A549 (cell line): Measurements from ENCODE around the gene PARD6G. TPM values are rescaled to one million over a fixed set of nuclear protein-coding genes. Genes with fewer than 3 reads are reported as not detected.

Experiments
- ATAC-seq, 2 experiments: fragments of 200-7000 bp in 1 of 2; fragments of >200 bp in 1 of 2; cut with Nextera tagmentation in 1 of 2; cut with Tn5 transposase in 1 of 2; 3 replicates each; pipeline versions ENCODE4 v1.8.0 to v1.9.1; 2018 to 2020; ENCODE audit warnings: mild to moderate bottlenecking in 1 of 2, moderate library complexity in 1 of 2
- CTCF ChIA-PET: fragments of 300-600 bp; sonication (Branson Sonifier 250); formaldehyde crosslinking; extraction: SDS; loops from one replicate; lab custom pipeline; 2021; ENCODE audit warnings: antibody characterized with exemption, inconsistent platforms; lab: Yijun Ruan, JAX
- POLR2A ChIA-PET: fragments of 350-600 bp; formaldehyde crosslinking; extraction: SDS; loops from one replicate; lab custom pipeline; 2021; ENCODE audit warnings: antibody characterized with exemption, inconsistent platforms; lab: Yijun Ruan, JAX
- DNase-seq, 2 experiments: peaks; one replicate each; pipeline versions ENCODE4 v3.0.0 to v3.0.0-alpha.2; 2011 to 2016; ENCODE audit warnings: low read depth in 1 of 2, low spot score in 1 of 2
- FAIRE-seq: peaks from 2 replicates; lab custom pipeline; 2011; peaks lifted over from hg19 to GRCh38; lab: Jason Lieb, UNC
- H3K27ac ChIP-seq, 2 experiments: fragments of >200 bp; sonication (Bioruptor Twin); formaldehyde crosslinking; 3 replicates each; pipeline ENCODE4 v1.5.1; 2016 to 2017
- H3K4me1 ChIP-seq: fragments of >200 bp; sonication (Bioruptor Twin); formaldehyde crosslinking; 3 replicates; pipeline ENCODE4 v1.6.1; 2016
- H3K4me2 ChIP-seq: fragments of >200 bp; sonication (Bioruptor Twin); formaldehyde crosslinking; 3 replicates; pipeline ENCODE4 v1.6.1; 2016
- H3K4me3 ChIP-seq: fragments of >200 bp; sonication (Bioruptor Twin); formaldehyde crosslinking; 3 replicates; pipeline ENCODE4 v1.5.1; 2016
- H3K9me3 ChIP-seq: fragments of >200 bp; sonication (Bioruptor Twin); formaldehyde crosslinking; 3 replicates; pipeline ENCODE4 v1.6.1; 2016
- BHLHE40 ChIP-seq: IDR thresholded peaks from 2 replicates; pipeline ENCODE4 v1.6.1; 2012; ENCODE audit warnings: low read depth, low read length, inconsistent platforms
- CBX2 ChIP-seq: fragments of 200-600 bp; sonication (generic); IDR thresholded peaks from 2 replicates; pipeline ENCODE4 v1.6.1; 2016; ENCODE audit warnings: low read depth, mild to moderate bottlenecking, borderline replicate concordance
- CHD2 ChIP-seq: fragments of 150-350 bp; IDR thresholded peaks from 2 replicates; pipeline ENCODE4 v1.6.1; 2014; ENCODE audit warnings: low read length; ENCODE audit not compliant: partially characterized antibody
- CTCF ChIP-seq: fragments of >200 bp; sonication (Bioruptor Twin); formaldehyde crosslinking; IDR thresholded peaks from 3 replicates; pipeline ENCODE4 v1.5.1; 2016
- ESRRA ChIP-seq: fragments of 150-350 bp; IDR thresholded peaks from 2 replicates; pipeline ENCODE4 v1.6.1; 2014; ENCODE audit warnings: mild to moderate bottlenecking, low read length, borderline replicate concordance
- FOXS1 ChIP-seq: fragments of 250-450 bp; sonication (Bioruptor Pico); IDR thresholded peaks from 2 replicates; pipeline ENCODE4 v1.5.0; 2020; ENCODE audit warnings: mild to moderate bottlenecking, moderate library complexity
- HEYL ChIP-seq: fragments of 250-450 bp; sonication (Bioruptor Pico); IDR thresholded peaks from 2 replicates; pipeline ENCODE4 v1.8.0; 2021; ENCODE audit warnings: mild to moderate bottlenecking, moderate library complexity
- HMGXB4 ChIP-seq: fragments of 250-450 bp; sonication (Bioruptor Pico); IDR thresholded peaks from 2 replicates; pipeline ENCODE4 v1.5.0; 2021; ENCODE audit warnings: mild to moderate bottlenecking, moderate library complexity, borderline replicate concordance
- HOXA7 ChIP-seq: fragments of 250-450 bp; sonication (Bioruptor Pico); IDR thresholded peaks from 2 replicates; pipeline ENCODE4 v1.5.0; 2020; ENCODE audit warnings: mild to moderate bottlenecking, moderate library complexity
- KDM5A ChIP-seq: fragments of 200-600 bp; sonication (generic); IDR thresholded peaks from 2 replicates; pipeline ENCODE4 v1.6.1; 2016; ENCODE audit warnings: antibody characterized with exemption, mild to moderate bottlenecking
- MYC ChIP-seq: IDR thresholded peaks from 2 replicates; pipeline ENCODE4 v1.6.1; 2012; ENCODE audit warnings: mild to moderate bottlenecking, inconsistent platforms, low read length, improper control_type of control experiment, borderline replicate concordance
- NR3C1 ChIP-seq: fragments of >200 bp; sonication (Bioruptor Twin); formaldehyde crosslinking; IDR thresholded peaks from 3 replicates; pipeline ENCODE4 v1.6.1; 2017
- POLR2AphosphoS2 ChIP-seq: conservative IDR thresholded peaks from 2 replicates; pipeline ENCODE4 v1.6.1; 2012; ENCODE audit warnings: low read length, improper control_type of control experiment, inconsistent platforms
- RARB ChIP-seq: fragments of 250-450 bp; sonication (Bioruptor Pico); IDR thresholded peaks from 2 replicates; pipeline ENCODE4 v1.8.0; 2021; ENCODE audit warnings: mild to moderate bottlenecking, moderate library complexity
- RNF2 ChIP-seq: fragments of 200-600 bp; sonication (generic); IDR thresholded peaks from 2 replicates; pipeline ENCODE4 v1.6.1; 2016; ENCODE audit warnings: low read depth, mild to moderate bottlenecking, antibody characterized with exemption, moderate library complexity, borderline replicate concordance
- SREBF2 ChIP-seq: fragments of 450-650 bp; IDR thresholded peaks from 2 replicates; pipeline ENCODE4 v1.6.1; 2014; ENCODE audit warnings: mild to moderate bottlenecking, moderate library complexity
- TFCP2L1 ChIP-seq: fragments of 250-450 bp; sonication (Bioruptor Pico); IDR thresholded peaks from 2 replicates; pipeline ENCODE4 v1.5.0; 2021; ENCODE audit warnings: mild to moderate bottlenecking
- USF2 ChIP-seq: fragments of 450-650 bp; IDR thresholded peaks from 2 replicates; pipeline ENCODE4 v1.6.1; 2014; ENCODE audit warnings: antibody characterized with exemption
- ZC3H11A ChIP-seq: fragments of 450-650 bp; IDR thresholded peaks from 2 replicates; pipeline ENCODE4 v1.6.1; 2014; ENCODE audit warnings: antibody characterized with exemption, mild to moderate bottlenecking
- WGBS: methylation state at CpG from one replicate; pipeline ENCODE4 v1.1.6; 2017; ENCODE audit errors: missing lambda C conversion rate; 5-methylcytosine and 5-hydroxymethylcytosine counted together
- polyA plus RNA-seq, 4 experiments: library from polyadenylated mRNA; depleted of rRNA in 3 of 4; stranded (reverse); fragments of >200 nt; fragmentation: RNase III in 1 of 4; extraction: RNeasy Plus Mini Kit Qiagen cat#74134 plus additional on column Dnase treatment in 1 of 4; gene quantifications; 2 replicates in 3 of 4; 3 replicates in 1 of 4; pipeline ENCODE4 v1.2.3, GENCODE V29; 2011 to 2017
- TF ChIP-seq, protein P1 (sequence below): fragments of 200-600 bp; sonication (generic); IDR thresholded peaks from 2 replicates; pipeline ENCODE4 v1.6.1; 2016; ENCODE audit warnings: antibody characterized with exemption, mild to moderate bottlenecking, moderate library complexity
- TF ChIP-seq, protein P2 (sequence below): fragments of 150-350 bp; IDR thresholded peaks from 2 replicates; pipeline ENCODE4 v1.6.1; 2014; ENCODE audit warnings: low read depth, mild to moderate bottlenecking, low read length

PARD6G gene
- polyA plus RNA-seq, 2 of the 4 experiments (the other 2 are of a cell fraction) = 1.6 to 2.3 TPM

DNA sequence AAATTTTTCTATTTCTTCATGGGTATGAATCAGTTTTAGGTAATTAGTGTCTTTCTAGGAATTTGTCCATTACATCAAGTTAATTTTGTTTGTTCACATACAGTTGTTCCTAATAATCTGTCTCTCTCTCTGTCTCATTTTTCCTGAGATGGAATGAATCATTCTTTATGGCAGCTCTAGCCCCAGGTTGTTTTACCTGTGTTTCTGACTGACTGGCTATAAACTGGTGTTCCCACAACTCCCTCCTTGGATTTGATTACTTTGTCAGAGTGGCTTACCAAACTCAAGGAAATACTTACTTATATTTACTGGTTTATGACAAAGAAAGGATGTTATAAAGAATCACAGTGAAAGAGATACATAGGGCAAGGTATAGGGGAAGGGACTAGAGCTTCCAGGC is 123.2 kb downstream of the PARD6G start:
- ATAC-seq (no peak), FAIRE-seq (no peak), DNase-seq (no peak)
- Histone ChIP-seq H3K9me3 (no peaks in the 10 kb centered on the region), H3K4me3 (no peak overlapping the region), H3K27ac (no peak overlapping the region), H3K4me1 (no peaks in the 10 kb centered on the region), H3K4me2 (no peak overlapping the region)
- CTCF ChIA-PET = no interaction called here
- TF ChIP-seq USF2 (no peak), RARB (CRISPR knock-in tag) (no peak), FOXS1 (CRISPR knock-in tag) (no peak), NR3C1 (no peak), ZC3H11A (no peak), RNF2 (no peak), CTCF (no peak), HEYL (CRISPR knock-in tag) (no peak), SREBF2 (no peak), BHLHE40 (no peak), CHD2 (no peak), MYC (no peak), POLR2AphosphoS2 (no peak), CBX2 (no peak), TFCP2L1 (CRISPR knock-in tag) (no peak)
- POLR2A ChIA-PET = no interaction called here

DNA sequence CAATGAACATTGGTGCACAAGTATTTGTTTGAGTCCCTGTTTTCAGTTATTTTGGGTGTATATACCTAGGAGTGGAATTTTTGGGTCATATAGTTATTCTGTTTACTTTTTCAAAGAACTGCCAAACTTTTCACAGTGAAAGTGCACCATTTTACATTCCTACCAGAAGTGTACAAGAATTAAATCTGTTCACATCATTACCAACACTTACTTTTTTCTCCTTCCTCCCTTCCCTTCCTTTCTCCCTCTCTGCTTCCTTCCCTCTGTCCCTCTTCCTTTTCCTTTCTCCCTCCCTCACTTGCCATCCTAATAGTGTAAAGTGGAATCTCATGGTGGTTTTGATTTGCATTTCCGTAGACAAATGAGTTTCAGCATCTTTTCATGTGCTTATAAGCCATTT is 126.4 kb downstream of the PARD6G start:
- POLR2A ChIA-PET = no interaction called here
- no peak overlapping the region for H3K4me3 ChIP-seq
- no peak for ATAC-seq

More for the DNA sequence above, 126.4 kb downstream of the PARD6G start:
- TF ChIP-seq, protein P1, sequence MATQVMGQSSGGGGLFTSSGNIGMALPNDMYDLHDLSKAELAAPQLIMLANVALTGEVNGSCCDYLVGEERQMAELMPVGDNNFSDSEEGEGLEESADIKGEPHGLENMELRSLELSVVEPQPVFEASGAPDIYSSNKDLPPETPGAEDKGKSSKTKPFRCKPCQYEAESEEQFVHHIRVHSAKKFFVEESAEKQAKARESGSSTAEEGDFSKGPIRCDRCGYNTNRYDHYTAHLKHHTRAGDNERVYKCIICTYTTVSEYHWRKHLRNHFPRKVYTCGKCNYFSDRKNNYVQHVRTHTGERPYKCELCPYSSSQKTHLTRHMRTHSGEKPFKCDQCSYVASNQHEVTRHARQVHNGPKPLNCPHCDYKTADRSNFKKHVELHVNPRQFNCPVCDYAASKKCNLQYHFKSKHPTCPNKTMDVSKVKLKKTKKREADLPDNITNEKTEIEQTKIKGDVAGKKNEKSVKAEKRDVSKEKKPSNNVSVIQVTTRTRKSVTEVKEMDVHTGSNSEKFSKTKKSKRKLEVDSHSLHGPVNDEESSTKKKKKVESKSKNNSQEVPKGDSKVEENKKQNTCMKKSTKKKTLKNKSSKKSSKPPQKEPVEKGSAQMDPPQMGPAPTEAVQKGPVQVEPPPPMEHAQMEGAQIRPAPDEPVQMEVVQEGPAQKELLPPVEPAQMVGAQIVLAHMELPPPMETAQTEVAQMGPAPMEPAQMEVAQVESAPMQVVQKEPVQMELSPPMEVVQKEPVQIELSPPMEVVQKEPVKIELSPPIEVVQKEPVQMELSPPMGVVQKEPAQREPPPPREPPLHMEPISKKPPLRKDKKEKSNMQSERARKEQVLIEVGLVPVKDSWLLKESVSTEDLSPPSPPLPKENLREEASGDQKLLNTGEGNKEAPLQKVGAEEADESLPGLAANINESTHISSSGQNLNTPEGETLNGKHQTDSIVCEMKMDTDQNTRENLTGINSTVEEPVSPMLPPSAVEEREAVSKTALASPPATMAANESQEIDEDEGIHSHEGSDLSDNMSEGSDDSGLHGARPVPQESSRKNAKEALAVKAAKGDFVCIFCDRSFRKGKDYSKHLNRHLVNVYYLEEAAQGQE = no peak
- TF ChIP-seq, protein P2, sequence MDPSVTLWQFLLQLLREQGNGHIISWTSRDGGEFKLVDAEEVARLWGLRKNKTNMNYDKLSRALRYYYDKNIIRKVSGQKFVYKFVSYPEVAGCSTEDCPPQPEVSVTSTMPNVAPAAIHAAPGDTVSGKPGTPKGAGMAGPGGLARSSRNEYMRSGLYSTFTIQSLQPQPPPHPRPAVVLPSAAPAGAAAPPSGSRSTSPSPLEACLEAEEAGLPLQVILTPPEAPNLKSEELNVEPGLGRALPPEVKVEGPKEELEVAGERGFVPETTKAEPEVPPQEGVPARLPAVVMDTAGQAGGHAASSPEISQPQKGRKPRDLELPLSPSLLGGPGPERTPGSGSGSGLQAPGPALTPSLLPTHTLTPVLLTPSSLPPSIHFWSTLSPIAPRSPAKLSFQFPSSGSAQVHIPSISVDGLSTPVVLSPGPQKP = no peak
- no peak for TF ChIP-seq KDM5A
- no peak for TF ChIP-seq HMGXB4 (CRISPR knock-in tag)
- TF ChIP-seq HOXA7 = no peak
- no peak for TF ChIP-seq ESRRA
- TF ChIP-seq FOXS1 (CRISPR knock-in tag) = no peak
- CTCF ChIA-PET = no interaction called here
- no peaks in the 10 kb centered on the region for H3K9me3 ChIP-seq
- FAIRE-seq = no peak
- no peaks in the 10 kb centered on the region for H3K4me1 ChIP-seq
- 67% methylated on average over 1 of the region's 1 CpG for WGBS
- H3K27ac ChIP-seq = no peak overlapping the region
- no peak for DNase-seq
- no peak overlapping the region for H3K4me2 ChIP-seq
